HG02840 (cell line): ENCODE measurements around the gene KLF11.
A peak's percentile ranks its signal among the peaks of the same experiment; 100 is the strongest.

Experiments used
- ATAC-seq: cut with Tn5 transposase; IDR thresholded peaks from one replicate; pipeline ENCODE4 v1.9.1; 2021; ENCODE audit warnings: mild to moderate bottlenecking, moderate library complexity, moderate number of reproducible peaks; ENCODE audit not compliant: unreplicated experiment, low FRiP score

The KLF11 gene

GRCh38 chr2:10039658-10040410 lies 3.5 kb upstream of the KLF11 start:
- no peak for ATAC-seq

DNA sequence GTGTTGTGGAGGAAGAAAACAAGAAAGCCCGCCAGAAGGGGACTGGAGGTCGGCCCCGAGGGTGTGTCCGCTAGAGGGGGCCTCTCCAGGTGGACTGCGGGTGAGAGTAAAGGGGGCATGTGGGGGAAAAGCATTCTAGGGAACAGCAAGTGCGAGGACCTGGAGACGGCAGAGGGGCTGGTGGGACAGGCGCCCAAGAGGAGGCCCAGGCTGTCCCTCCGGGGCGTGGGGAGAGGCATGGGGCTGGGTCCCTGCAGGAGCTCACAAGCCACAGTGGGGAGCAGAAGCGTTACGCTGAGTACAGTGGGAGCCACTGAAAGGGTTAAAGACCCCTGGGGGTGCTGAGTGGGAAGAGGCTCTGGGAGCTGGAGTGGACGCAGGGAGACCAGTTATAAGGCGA lies 1.6 kb upstream of the KLF11 start:
- no peak for ATAC-seq

- ATAC-seq: no peak
Observed at GRCh38 chr2:10042301-10043161, 819 bp upstream of the KLF11 start.

GRCh38 chr2:10043906-10044601 lies 704 bp downstream of the KLF11 start:
- ATAC-seq: peak; percentile 41

- ATAC-seq: no peak
Observed at GRCh38 chr2:10045561-10046355, 2.4 kb downstream of the KLF11 start.

DNA sequence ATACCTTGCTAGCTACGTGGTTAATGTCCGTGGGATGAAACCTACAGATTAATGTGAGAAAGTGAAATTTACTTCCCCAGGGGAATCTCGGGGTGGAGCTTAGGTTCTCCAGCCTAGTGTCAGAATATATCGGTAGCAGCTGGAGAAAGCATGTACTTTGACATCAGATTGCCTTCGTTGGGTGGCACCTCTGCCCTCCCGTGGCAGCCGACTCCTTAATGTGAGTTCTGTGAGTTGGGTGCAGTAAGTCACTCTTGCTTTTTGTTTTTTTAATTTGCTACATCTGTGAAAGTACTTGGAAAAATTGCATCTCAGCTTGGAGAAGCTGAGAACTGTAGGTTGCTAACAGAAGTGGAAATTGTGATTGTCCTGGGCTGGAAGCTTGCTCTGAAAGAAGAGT lies 3.6 kb downstream of the KLF11 start:
- ATAC-seq: no peak

GRCh38 chr2:10047616-10048500 lies 4.5 kb downstream of the KLF11 start:
- ATAC-seq: no peak

GRCh38 chr2:10048501-10049171 lies 5.3 kb downstream of the KLF11 start:
- ATAC-seq: no peak

DNA sequence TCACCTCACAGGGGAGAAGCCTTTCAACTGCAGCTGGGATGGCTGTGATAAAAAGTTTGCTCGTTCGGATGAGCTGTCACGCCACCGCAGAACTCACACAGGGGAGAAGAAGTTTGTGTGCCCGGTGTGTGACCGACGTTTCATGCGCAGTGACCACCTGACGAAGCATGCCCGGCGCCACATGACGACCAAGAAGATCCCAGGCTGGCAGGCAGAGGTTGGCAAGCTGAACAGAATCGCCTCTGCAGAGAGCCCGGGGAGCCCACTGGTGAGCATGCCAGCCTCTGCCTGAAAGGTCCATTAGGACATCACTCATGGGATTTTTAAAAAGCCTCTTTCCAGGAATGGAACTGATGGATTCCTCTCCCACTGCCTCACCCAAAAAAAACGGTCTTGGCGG lies 8.9 kb downstream of the KLF11 start:
- no peak for ATAC-seq

GRCh38 chr2:10053351-10053750 lies 10.0 kb downstream of the KLF11 start:
- ATAC-seq: no peak

- ATAC-seq: no peak
Observed at GRCh38 chr2:10054424-10054823, 11.1 kb downstream of the KLF11 start.

- no peak for ATAC-seq
Observed at GRCh38 chr2:10054976-10055375, 11.6 kb downstream of the KLF11 start.

- no peak for ATAC-seq
Observed at GRCh38 chr2:10056439-10056838, 13.1 kb downstream of the KLF11 start.

DNA sequence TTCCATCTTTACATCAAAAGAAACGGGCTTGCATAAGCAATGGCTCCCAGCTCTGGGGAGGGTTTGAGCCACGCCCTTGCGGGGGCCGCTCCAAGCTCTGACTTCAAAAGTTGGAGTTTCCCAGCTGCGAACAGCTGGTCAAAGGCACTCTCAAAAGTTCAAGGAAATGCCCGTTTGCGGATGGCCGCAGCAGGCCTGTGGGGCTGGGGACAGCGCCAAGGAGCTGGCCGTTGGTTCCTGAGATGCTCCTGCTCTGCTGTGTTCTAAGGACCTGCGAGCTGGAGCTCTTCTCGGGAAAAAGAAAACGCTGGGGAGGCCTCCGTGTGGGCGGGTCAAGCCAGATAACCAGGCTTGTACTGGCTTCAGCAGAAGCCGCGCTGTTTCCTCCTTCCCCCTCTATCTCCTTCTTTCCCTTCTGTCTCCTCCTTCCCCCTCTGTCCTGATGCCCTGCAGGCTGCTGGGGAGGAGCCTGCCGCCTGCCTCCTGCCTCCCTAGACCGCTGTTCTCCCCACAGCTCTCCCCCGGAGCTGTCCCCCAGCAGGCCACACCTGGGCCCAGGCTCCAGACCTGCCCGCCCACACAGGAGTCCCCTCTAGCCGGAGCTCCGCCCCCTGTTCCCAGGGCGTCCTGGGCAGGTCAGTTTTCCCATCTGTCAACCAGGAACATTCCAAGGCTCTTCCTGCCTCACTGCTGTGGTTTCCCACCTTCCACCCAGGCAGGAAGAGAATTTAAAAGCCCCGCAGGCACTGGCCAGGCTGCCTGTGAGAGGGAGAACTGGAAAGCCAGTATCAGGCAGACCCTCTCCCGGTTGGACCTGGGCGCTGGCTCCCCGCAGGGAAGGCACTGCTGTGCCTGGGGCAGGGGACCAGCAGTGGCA lies 14.1 kb downstream of the KLF11 start:
- ATAC-seq: no peak

DNA sequence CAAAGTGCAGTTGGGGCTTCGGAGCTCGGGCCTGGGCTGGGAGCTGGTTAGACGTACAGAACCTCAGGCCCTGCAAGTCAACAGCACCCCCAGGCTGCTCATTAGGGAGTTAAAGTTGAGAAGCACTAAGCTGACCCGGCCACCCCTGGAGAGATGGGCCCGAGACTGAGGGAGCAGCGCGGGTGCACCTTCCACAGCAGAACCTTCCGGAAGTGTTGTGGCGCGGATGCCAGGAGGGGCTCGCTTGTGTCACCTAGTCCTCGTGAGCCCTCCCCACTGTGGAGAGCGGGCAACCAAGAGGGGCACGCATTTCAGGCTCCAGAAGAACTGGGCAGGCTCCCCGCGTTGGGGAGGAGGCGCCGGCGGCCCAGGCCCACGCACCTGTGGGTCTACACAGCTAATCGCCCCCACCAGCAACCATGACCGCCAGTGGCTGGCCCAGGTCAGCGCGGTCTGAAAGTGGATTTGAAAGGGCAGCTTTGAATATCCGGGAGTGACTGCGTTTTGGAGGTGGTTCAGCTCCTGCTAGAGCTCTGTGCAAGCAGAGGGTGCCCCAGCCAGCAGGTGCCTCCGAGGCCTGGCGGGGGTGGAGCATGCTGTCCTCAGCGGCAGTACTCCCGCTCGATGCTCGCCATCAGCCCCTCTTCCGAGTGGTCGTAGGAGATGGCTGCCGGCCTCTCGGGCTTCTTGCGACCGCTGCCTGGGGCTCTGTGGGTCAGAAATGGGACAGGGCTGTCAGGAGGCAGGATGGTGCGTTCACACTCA lies 15.1 kb downstream of the KLF11 start:
- no peak for ATAC-seq

- ATAC-seq: no peak
Observed at GRCh38 chr2:10059016-10059351, 15.6 kb downstream of the KLF11 start.
